HepG2 (cell line): ENCODE data around the gene MEI1. TPM values are rescaled to one million over a fixed set of nuclear protein-coding genes. Genes with fewer than 3 reads are reported as not detected.

Experiments
- ATAC-seq: fragments of 200-7000 bp; cut with Tn5 transposase; 3 replicates; pipeline ENCODE4 v1.9.1; 2020; ENCODE audit warnings: mild to moderate bottlenecking, moderate library complexity
- BruUV-seq: library from RNA; stranded (reverse); fragments of 400-500 nt; replicated peaks from 2 replicates; lab custom pipeline; 2021; lab: Mats Ljungman, UMichigan
- CTCF ChIA-PET: fragments of 300-600 bp; formaldehyde crosslinking; extraction: SDS; loops from one replicate; lab custom pipeline; 2021; ENCODE audit warnings: low total read pairs, inconsistent platforms, low intra/inter-chr PET ratio; lab: Yijun Ruan, JAX
- POLR2A ChIA-PET: fragments of 350-600 bp; sonication (Branson Sonifier 250); formaldehyde crosslinking; loops from one replicate; lab custom pipeline; 2020; ENCODE audit warnings: antibody characterized with exemption, inconsistent platforms; lab: Yijun Ruan, JAX
- DNase-seq: peaks from one replicate; pipeline ENCODE4 v3.0.0-alpha.2; 2015; ENCODE audit warnings: low spot score
- FAIRE-seq: peaks from 3 replicates; lab custom pipeline; 2011; peaks lifted over from hg19 to GRCh38; lab: Jason Lieb, UNC
- H2AFZ ChIP-seq: one replicate; pipeline ENCODE4 v1.6.1; 2011; ENCODE audit warnings: low read length, inconsistent platforms
- H3K27ac ChIP-seq: fragments of 300-600 bp; 3 replicates; pipeline ENCODE4 v1.8.0; 2011; ENCODE audit warnings: mixed run types, mild to moderate bottlenecking, mixed read lengths, low read length, inconsistent platforms; ENCODE audit not compliant: insufficient read depth; ENCODE audit errors: extremely low read length
- H3K27me3 ChIP-seq, 2 experiments: fragments of 200-600 bp in 1 of 2; 2 replicates in 1 of 2; 3 replicates in 1 of 2; pipeline versions ENCODE4 v1.6.0 to v1.8.0; 2011; ENCODE audit warnings: low read length in 2 of 2, mild to moderate bottlenecking in 2 of 2, moderate library complexity in 2 of 2, inconsistent platforms in 1 of 2; ENCODE audit not compliant: insufficient read depth in 2 of 2, control insufficient read depth in 1 of 2
- H3K36me3 ChIP-seq, 2 experiments: fragments of 200-600 bp in 1 of 2; replicated peaks in 1 of 2; 2 replicates in 1 of 2; 3 replicates in 1 of 2; pipeline versions ENCODE4 v1.5.1 to v1.8.0; 2011; ENCODE audit warnings: low read length in 2 of 2, inconsistent platforms in 1 of 2; ENCODE audit not compliant: insufficient read depth in 2 of 2, control insufficient read depth in 1 of 2
- H3K4me1 ChIP-seq: 2 replicates; pipeline ENCODE4 v1.5.1; 2012; ENCODE audit warnings: low read length, inconsistent platforms; ENCODE audit not compliant: insufficient read depth
- H3K4me2 ChIP-seq: 2 replicates; pipeline ENCODE4 v1.6.0; 2011; ENCODE audit warnings: low read depth, low read length, inconsistent platforms
- H3K4me3 ChIP-seq, 3 experiments: fragments of 200-600 bp in 1 of 3; sonication (generic), shearing (Covaris generic) in 1 of 3; replicated peaks in 1 of 3; 2 replicates each; pipeline ENCODE4 v1.5.1; 2011 to 2016; ENCODE audit warnings: low read length in 3 of 3, inconsistent platforms in 2 of 3, low read depth in 2 of 3, mild to moderate bottlenecking in 2 of 3, control low read depth in 1 of 3, mixed read lengths in 1 of 3; ENCODE audit not compliant: insufficient read depth in 1 of 3
- H3K79me2 ChIP-seq: one replicate; pipeline ENCODE4 v1.6.1; 2011; ENCODE audit warnings: low read length, inconsistent platforms; ENCODE audit not compliant: insufficient read depth
- H3K9ac ChIP-seq: 2 replicates; pipeline ENCODE4 v1.6.0; 2011; ENCODE audit warnings: mild to moderate bottlenecking, low read depth, low read length, inconsistent platforms; ENCODE audit not compliant: insufficient read depth
- H3K9me3 ChIP-seq: 2 replicates; pipeline ENCODE4 v1.5.1; 2012; ENCODE audit warnings: mild to moderate bottlenecking, low read length
- H4K20me1 ChIP-seq: 2 replicates; pipeline ENCODE4 v1.6.0; 2011; ENCODE audit warnings: inconsistent platforms, mild to moderate bottlenecking, low read length, moderate library complexity; ENCODE audit not compliant: insufficient read depth
- HNF4A ChIP-seq: sonication (generic); formaldehyde crosslinking; IDR thresholded peaks from 2 replicates; pipeline ENCODE4 v1.4.0; 2020; ENCODE audit warnings: missing genetic modification reagents
- MIXL1 ChIP-seq: IDR thresholded peaks from 2 replicates; pipeline ENCODE4 v1.6.1; 2016
- REPIN1 ChIP-seq: sonication (generic); formaldehyde crosslinking; IDR thresholded peaks from 2 replicates; pipeline ENCODE4 v1.8.0; 2022; ENCODE audit warnings: missing genetic modification reagents, low read depth, mild to moderate bottlenecking, borderline replicate concordance
- RXRA ChIP-seq: sonication (generic); formaldehyde crosslinking; IDR thresholded peaks from 2 replicates; pipeline ENCODE4 v1.5.1; 2020; ENCODE audit warnings: missing genetic modification reagents
- SSRP1 ChIP-seq: IDR thresholded peaks from 2 replicates; pipeline ENCODE4 v1.6.1; 2016; ENCODE audit warnings: control low read depth
- ZC3H4 ChIP-seq: sonication (generic); formaldehyde crosslinking; IDR thresholded peaks from 2 replicates; pipeline ENCODE4 v1.4.0; 2020; ENCODE audit warnings: missing genetic modification reagents, borderline replicate concordance
- ZFAT ChIP-seq: sonication (generic); formaldehyde crosslinking; conservative IDR thresholded peaks from 2 replicates; pipeline ENCODE4 v1.8.1; 2023; ENCODE audit warnings: missing genetic modification reagents, inconsistent platforms
- ZFP62 ChIP-seq: sonication (generic); formaldehyde crosslinking; IDR thresholded peaks from 2 replicates; pipeline ENCODE4 v1.4.0; 2020; ENCODE audit warnings: missing genetic modification reagents
- ZIK1 ChIP-seq: sonication (generic); formaldehyde crosslinking; IDR thresholded peaks from 2 replicates; pipeline ENCODE4 v1.5.0; 2020; ENCODE audit warnings: mild to moderate bottlenecking, low read depth, missing genetic modification reagents, borderline replicate concordance
- ZNF543 ChIP-seq: sonication (generic); formaldehyde crosslinking; IDR thresholded peaks from 2 replicates; pipeline ENCODE4 v1.4.0; 2020; ENCODE audit warnings: mild to moderate bottlenecking, missing genetic modification reagents
- ZSCAN20 ChIP-seq: sonication (generic); formaldehyde crosslinking; IDR thresholded peaks from 2 replicates; pipeline ENCODE4 v1.4.0; 2020; ENCODE audit warnings: missing genetic modification reagents, mild to moderate bottlenecking, borderline replicate concordance
- WGBS: methylation state at CpG from one replicate; pipeline ENCODE4 v1.1.6; 2017; ENCODE audit warnings: low lambda C conversion rate; 5-methylcytosine and 5-hydroxymethylcytosine counted together
- in situ Hi-C: cut with HindIII; loops from 2 replicates; pipeline ENCODE4 v1.10.0; 2017; ENCODE audit warnings: low pct_unique_long_range_greater_than_20kb; ENCODE audit not compliant: extremely low pct_ligation_motif_present
- intact Hi-C: fragments of 100-400 bp; cut with micrococcal nuclease; formaldehyde crosslinking; loops from one replicate; pipeline ENCODE4 v1.10.0; 2022; ENCODE audit not compliant: unreplicated experiment
- polyA plus RNA-seq, 8 experiments: library from polyadenylated mRNA; depleted of rRNA in 3 of 8; stranded (reverse) in 7 of 8; unstranded in 1 of 8; fragments of >200 nt; fragmentation: Illumina TruSeq in 4 of 8; extraction: Trizol in 4 of 8; gene quantifications; 2 replicates each; pipeline versions ENCODE4 v1.2.1 to v1.2.3, GENCODE V29; 2011 to 2016; ENCODE audit warnings: low read depth in 4 of 8, missing spikeins in 1 of 8, mixed read lengths in 1 of 8; ENCODE audit not compliant: insufficient read depth in 1 of 8
- total RNA-seq, 5 experiments: library from RNA; depleted of rRNA; stranded (reverse); fragments of >200 nt; fragmentation: Illumina TruSeq; extraction: Trizol; gene quantifications; 2 replicates each; pipeline ENCODE4 v1.2.3, GENCODE V29; 2016; ENCODE audit warnings: low read depth in 1 of 5
- TF ChIP-seq, protein P1 (sequence below): IDR thresholded peaks from 2 replicates; pipeline ENCODE4 v1.6.1; 2016; ENCODE audit warnings: missing genetic modification reagents, missing compliant biosample characterization
- TF ChIP-seq, protein P2 (sequence below): IDR thresholded peaks from 2 replicates; pipeline ENCODE4 v1.4.0; 2020; ENCODE audit warnings: mild to moderate bottlenecking, missing genetic modification reagents
- TF ChIP-seq, protein P3 (sequence below): sonication (generic); formaldehyde crosslinking; IDR thresholded peaks from 2 replicates; pipeline ENCODE4 v1.4.0; 2020; ENCODE audit warnings: missing genetic modification reagents, mild to moderate bottlenecking, borderline replicate concordance

The MEI1 gene
- total and polyA plus RNA-seq, 2 of the 13 experiments (the other 11 are each of a cell fraction or from before 2014, with no cell fraction given) = 0.75 to 1.9 TPM

DNA sequence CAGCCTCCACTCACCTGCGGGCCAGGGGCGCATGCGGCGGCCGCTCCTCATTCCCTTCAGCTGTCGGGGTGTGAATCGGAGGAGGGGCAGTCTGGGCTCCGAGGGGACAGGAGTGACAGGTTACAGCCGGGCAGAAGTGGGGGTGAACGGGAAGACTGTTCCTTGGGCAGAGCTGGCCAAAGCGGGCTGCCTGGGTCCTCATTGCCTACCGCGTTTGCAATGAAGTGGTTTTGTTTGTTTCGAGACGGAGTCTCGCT lies 733 bp downstream of the MEI1 start:
- DNase-seq (no peak), FAIRE-seq (no peak), ATAC-seq (no peak)
- Histone ChIP-seq H3K4me3 (no peak overlapping the region), H3K27ac (no peak overlapping the region), H4K20me1 (no peaks in the 10 kb centered on the region), H3K9ac (no peak overlapping the region), H3K4me2 (no peak overlapping the region), H2AFZ (no peak overlapping the region), H3K4me1 (peaks cover 16% of the 10 kb centered on the region), H3K79me2 (no peaks in the 10 kb centered on the region), H3K36me3 (no peaks in the 10 kb centered on the region), H3K9me3 (no peaks in the 10 kb centered on the region), H3K27me3 (no peaks in the 10 kb centered on the region)
- TF ChIP-seq ZFP62 (CRISPR knock-in tag) (no peak), HNF4A (CRISPR knock-in tag) (no peak), ZIK1 (CRISPR knock-in tag) (no peak), SSRP1 (no peak), ZSCAN20 (CRISPR knock-in tag) (no peak), REPIN1 (CRISPR knock-in tag) (no peak), ZNF543 (CRISPR knock-in tag) (no peak)
- TF ChIP-seq, protein P1, sequence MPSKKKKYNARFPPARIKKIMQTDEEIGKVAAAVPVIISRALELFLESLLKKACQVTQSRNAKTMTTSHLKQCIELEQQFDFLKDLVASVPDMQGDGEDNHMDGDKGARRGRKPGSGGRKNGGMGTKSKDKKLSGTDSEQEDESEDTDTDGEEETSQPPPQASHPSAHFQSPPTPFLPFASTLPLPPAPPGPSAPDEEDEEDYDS = no peak
- WGBS = 97% methylated on average over 16 of the region's 16 CpGs
- intact Hi-C loops (no loop called here), in situ Hi-C loops (no loop called here)
- POLR2A ChIA-PET = no interaction called here
- CTCF ChIA-PET = no interaction called here
- BruUV-seq = no TSS peak

DNA sequence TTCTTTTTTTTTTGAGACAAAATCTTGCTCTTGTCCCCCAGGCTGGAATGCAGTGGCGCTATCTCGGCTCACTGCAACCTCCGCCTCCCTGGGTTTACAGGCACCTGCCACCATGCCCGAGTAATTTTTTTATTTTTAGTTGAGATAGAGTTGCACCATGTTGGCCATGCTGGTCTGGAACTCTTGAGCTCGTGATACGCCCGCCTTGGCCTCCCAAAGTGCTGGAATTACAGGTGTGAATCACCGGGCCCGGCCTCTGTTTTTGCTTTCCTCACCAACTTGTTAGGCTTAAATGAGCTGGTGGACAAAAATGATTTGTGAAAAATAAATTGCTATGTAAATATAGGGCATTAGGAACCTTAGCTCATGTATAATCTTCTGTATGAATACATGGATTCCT lies 3.5 kb downstream of the MEI1 start:
- no peaks in the 10 kb centered on the region for H3K79me2 ChIP-seq
- CTCF ChIA-PET = no interaction called here
- H3K27ac ChIP-seq = no peak overlapping the region
- DNase-seq (no peak), ATAC-seq (no peak), FAIRE-seq (no peak)
- in situ Hi-C loops = no loop called here
- BruUV-seq = no TSS peak
- no peaks in the 10 kb centered on the region for H4K20me1 ChIP-seq
- POLR2A ChIA-PET = no interaction called here
- no peak overlapping the region for H3K4me2 ChIP-seq
- peaks cover 0 to 5% of the 10 kb centered on the region in 2 experiments; a peak in 1 of 5 replicates for H3K27me3 ChIP-seq
- H2AFZ ChIP-seq = no peak overlapping the region
- no peaks in the 10 kb centered on the region for H3K9me3 ChIP-seq
- intact Hi-C loops = no loop called here
- H3K9ac ChIP-seq = no peak overlapping the region
- H3K36me3 ChIP-seq = no peaks in the 10 kb centered on the region
- 74% methylated on average over 9 of the region's 9 CpGs for WGBS
- no peak overlapping the region for H3K4me3 ChIP-seq
- peaks cover 2% of the 10 kb centered on the region for H3K4me1 ChIP-seq
- TF ChIP-seq, protein P2, sequence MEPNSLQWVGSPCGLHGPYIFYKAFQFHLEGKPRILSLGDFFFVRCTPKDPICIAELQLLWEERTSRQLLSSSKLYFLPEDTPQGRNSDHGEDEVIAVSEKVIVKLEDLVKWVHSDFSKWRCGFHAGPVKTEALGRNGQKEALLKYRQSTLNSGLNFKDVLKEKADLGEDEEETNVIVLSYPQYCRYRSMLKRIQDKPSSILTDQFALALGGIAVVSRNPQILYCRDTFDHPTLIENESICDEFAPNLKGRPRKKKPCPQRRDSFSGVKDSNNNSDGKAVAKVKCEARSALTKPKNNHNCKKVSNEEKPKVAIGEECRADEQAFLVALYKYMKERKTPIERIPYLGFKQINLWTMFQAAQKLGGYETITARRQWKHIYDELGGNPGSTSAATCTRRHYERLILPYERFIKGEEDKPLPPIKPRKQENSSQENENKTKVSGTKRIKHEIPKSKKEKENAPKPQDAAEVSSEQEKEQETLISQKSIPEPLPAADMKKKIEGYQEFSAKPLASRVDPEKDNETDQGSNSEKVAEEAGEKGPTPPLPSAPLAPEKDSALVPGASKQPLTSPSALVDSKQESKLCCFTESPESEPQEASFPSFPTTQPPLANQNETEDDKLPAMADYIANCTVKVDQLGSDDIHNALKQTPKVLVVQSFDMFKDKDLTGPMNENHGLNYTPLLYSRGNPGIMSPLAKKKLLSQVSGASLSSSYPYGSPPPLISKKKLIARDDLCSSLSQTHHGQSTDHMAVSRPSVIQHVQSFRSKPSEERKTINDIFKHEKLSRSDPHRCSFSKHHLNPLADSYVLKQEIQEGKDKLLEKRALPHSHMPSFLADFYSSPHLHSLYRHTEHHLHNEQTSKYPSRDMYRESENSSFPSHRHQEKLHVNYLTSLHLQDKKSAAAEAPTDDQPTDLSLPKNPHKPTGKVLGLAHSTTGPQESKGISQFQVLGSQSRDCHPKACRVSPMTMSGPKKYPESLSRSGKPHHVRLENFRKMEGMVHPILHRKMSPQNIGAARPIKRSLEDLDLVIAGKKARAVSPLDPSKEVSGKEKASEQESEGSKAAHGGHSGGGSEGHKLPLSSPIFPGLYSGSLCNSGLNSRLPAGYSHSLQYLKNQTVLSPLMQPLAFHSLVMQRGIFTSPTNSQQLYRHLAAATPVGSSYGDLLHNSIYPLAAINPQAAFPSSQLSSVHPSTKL (CRISPR knock-in tag) = no peak
- TF ChIP-seq MIXL1 = no peak
- TF ChIP-seq ZC3H4 (CRISPR knock-in tag) = no peak
- TF ChIP-seq RXRA = no peak
- no peak for TF ChIP-seq ZFAT
- TF ChIP-seq, protein P3, sequence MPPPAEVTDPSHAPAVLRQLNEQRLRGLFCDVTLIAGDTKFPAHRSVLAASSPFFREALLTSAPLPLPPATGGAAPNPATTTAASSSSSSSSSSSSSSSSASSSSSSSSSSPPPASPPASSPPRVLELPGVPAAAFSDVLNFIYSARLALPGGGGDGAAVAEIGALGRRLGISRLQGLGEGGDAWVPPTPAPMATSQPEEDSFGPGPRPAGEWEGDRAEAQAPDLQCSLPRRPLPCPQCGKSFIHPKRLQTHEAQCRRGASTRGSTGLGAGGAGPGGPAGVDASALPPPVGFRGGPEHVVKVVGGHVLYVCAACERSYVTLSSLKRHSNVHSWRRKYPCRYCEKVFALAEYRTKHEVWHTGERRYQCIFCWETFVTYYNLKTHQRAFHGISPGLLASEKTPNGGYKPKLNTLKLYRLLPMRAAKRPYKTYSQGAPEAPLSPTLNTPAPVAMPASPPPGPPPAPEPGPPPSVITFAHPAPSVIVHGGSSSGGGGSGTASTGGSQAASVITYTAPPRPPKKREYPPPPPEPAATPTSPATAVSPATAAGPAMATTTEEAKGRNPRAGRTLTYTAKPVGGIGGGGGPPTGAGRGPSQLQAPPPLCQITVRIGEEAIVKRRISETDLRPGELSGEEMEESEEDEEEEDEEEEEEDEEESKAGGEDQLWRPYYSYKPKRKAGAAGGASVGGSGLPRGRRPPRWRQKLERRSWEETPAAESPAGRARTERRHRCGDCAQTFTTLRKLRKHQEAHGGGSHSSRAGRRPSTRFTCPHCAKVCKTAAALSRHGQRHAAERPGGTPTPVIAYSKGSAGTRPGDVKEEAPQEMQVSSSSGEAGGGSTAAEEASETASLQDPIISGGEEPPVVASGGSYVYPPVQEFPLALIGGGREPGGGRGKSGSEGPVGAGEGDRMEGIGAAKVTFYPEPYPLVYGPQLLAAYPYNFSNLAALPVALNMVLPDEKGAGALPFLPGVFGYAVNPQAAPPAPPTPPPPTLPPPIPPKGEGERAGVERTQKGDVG (CRISPR knock-in tag) = no peak
